Peyer's patch (tissue), 4 donors: ENCODE results near the gene COL13A1. TPM values are rescaled to one million over a fixed set of nuclear protein-coding genes. Genes with fewer than 3 reads are reported as not detected.

Experiments used
- DNase-seq, 3 donors: peaks; one replicate each; pipeline ENCODE4 v3.0.0-alpha.2; 2017 to 2019
- H3K27ac ChIP-seq, 4 donors: fragments of 200-600 bp; sonication (generic); one replicate each; pipeline ENCODE4 v1.5.1; 2016 to 2019
- H3K27me3 ChIP-seq, 2 donors: fragments of 200-600 bp; sonication (generic); one replicate each; pipeline ENCODE4 v1.5.1; 2019
- H3K36me3 ChIP-seq, 3 donors: fragments of 200-600 bp; sonication (generic); one replicate each; pipeline ENCODE4 v1.5.1; 2016 to 2019
- H3K4me1 ChIP-seq, 4 donors: fragments of 200-600 bp; sonication (generic); one replicate each; pipeline ENCODE4 v1.5.1; 2016 to 2019
- H3K4me3 ChIP-seq, 4 donors: fragments of 200-600 bp; sonication (generic); 1 replicate in 3 of 4; 2 replicates in 1 of 4; pipeline ENCODE4 v1.5.1; 2016 to 2019; ENCODE audit warnings: mild to moderate bottlenecking in 1 of 4
- H3K9me3 ChIP-seq, 4 donors: fragments of 200-600 bp; sonication (generic); one replicate each; pipeline ENCODE4 v1.5.1; 2016 to 2019; ENCODE audit warnings: mild to moderate bottlenecking in 1 of 4
- CTCF ChIP-seq, 6 experiments: fragments of 450-650 bp in 4 of 6; fragments of 200-600 bp in 2 of 6; sonication (generic) in 1 of 6; IDR thresholded peaks; one replicate each; pipeline ENCODE4 v1.5.1; 2017 to 2019; ENCODE audit warnings: antibody characterized with exemption in 6 of 6, mild to moderate bottlenecking in 3 of 6, moderate library complexity in 1 of 6
- POLR2A ChIP-seq, 2 donors: fragments of 450-650 bp; IDR thresholded peaks; one replicate each; pipeline ENCODE4 v1.5.1; 2017; ENCODE audit warnings: antibody characterized with exemption in 2 of 2, mild to moderate bottlenecking in 2 of 2, moderate library complexity in 2 of 2
- total RNA-seq, 4 donors: library from RNA; depleted of rRNA; stranded (reverse); fragments of >200 nt; gene quantifications; one replicate each; pipeline ENCODE4 v1.1.0, GENCODE V29; 2016

Gene COL13A1
- total RNA-seq, 4 donors from 2014 or later, result 0.94 to 6.6 (median 3.9) TPM; not detected in 1

DNA sequence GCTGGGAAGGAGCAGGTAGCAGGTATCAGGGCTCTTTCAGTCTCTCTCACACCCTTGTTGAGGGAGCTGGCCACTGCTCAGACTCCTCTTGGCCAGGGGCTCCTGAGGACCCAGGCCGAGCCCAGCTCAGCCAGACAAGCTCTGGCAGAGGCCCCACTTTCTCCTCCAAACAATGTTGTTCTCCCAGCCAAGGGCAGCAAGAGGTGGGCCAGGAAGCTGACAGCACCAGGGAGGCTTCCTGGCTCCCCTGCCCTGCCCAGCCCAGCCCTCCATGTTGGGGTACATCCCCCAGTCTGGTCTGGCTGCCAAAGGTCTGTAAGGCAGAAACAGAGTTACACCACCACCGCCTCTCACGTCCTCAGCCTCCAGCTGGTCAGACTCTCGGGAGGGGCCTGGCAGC is 33.9 kb upstream of the COL13A1 start:
- H3K4me3 ChIP-seq, result no peak overlapping the region
- H3K9me3 ChIP-seq, result no peaks in the 10 kb centered on the region
- DNase-seq, result no peak
- H3K36me3 ChIP-seq, result no peaks in the 10 kb centered on the region
- H3K4me1 ChIP-seq, result no peaks in the 10 kb centered on the region
- no peaks in the 10 kb centered on the region for H3K27me3 ChIP-seq
- TF ChIP-seq POLR2A (IDR thresholded peaks at IDR 0.05) (no peak), CTCF (IDR thresholded peaks at IDR 0.05) (no peak)
- H3K27ac ChIP-seq, result no peak overlapping the region

DNA sequence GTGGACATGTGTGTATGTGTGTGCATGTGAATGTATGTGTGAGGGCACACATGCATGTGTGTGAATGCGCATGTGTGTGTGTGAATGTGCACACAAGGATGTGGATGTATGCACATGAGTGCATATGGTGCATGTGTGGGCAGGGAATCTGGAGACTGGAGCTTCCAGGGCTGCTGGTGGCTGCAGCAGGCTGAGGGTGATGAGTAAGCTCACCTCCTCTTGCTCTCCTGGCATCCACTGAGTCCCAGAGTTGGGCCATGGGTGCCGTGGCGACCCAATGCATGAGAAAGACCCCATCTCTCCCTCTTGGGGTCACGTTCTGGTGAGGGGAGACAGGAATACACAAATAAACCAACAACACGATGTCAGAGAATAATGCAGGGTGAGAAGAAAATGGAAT is 33.3 kb upstream of the COL13A1 start:
- Histone ChIP-seq H3K27ac (no peak overlapping the region), H3K4me1 (no peaks in the 10 kb centered on the region), H3K36me3 (no peaks in the 10 kb centered on the region), H3K4me3 (no peak overlapping the region), H3K9me3 (no peaks in the 10 kb centered on the region), H3K27me3 (no peaks in the 10 kb centered on the region)
- no peak for DNase-seq
- TF ChIP-seq POLR2A (IDR thresholded peaks at IDR 0.05) (no peak), CTCF (IDR thresholded peaks at IDR 0.05) (no peak)

DNA sequence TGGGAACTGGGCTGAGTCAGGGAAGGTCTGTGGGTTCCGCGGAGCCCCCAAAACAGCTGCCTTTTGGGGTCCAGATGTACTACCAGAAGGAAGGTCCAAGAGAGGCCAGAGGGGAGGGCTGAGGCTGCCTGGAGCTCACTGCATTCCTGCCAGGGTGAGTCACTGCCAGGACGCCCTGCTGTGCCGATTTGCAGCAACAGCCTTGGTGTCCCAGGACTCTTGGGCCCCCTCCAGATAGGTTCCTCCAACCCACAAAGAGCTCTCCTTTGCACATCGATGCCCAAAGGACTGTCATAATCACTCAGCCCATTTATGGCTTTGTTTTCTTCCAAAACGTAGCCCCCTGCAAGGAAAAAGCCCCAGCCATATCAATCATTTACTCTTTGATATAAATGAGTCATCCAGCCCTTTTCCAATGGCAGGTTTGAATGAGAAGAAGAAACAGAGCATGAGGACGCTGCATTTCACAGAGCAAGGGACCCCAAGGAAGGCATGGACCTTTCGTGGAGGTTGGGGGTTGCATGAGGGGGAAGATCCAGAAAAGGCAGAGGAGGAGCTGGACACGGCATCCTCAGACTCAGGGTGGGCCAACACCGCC is 32.2 kb upstream of the COL13A1 start:
- no peak for TF ChIP-seq POLR2A (IDR thresholded peaks at IDR 0.05)
- no peak for TF ChIP-seq CTCF (IDR thresholded peaks at IDR 0.05)
- Histone ChIP-seq H3K36me3 (no peaks in the 10 kb centered on the region), H3K9me3 (no peaks in the 10 kb centered on the region), H3K27me3 (no peaks in the 10 kb centered on the region), H3K4me1 (no peaks in the 10 kb centered on the region), H3K27ac (no peak overlapping the region), H3K4me3 (no peak overlapping the region)
- peak in 1 of 3 donors; percentile 17 for DNase-seq

GRCh38 chr10:69772933-69773704 is 28.6 kb upstream of the COL13A1 start:
- Histone ChIP-seq H3K9me3 (no peaks in the 10 kb centered on the region), H3K4me3 (no peak overlapping the region), H3K36me3 (no peaks in the 10 kb centered on the region), H3K27ac (no peak overlapping the region), H3K4me1 (no peaks in the 10 kb centered on the region), H3K27me3 (no peaks in the 10 kb centered on the region)
- TF ChIP-seq CTCF (IDR thresholded peaks at IDR 0.05) (no peak), POLR2A (IDR thresholded peaks at IDR 0.05) (no peak)
- DNase-seq, result no peak

DNA sequence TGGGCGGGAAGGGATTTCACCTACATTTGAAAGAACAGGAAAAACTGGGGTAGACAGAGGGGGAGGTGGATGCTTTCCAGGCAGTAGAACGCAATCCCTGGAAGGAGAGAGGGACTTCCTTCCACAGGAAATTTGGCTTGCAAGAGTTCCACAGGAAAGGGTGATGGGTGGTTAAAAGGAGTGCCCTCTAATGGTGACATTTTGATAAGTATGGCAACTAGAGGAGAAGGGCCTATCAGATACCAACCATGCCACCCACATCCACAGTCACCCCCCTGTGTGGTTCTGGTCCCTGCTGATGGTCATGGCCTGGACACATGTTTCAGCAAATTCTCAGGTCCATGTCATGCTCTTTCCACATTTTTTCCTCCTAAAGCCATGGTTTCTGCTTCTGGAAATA is 27.1 kb upstream of the COL13A1 start:
- no peak overlapping the region for H3K27ac ChIP-seq
- H3K4me1 ChIP-seq, result no peaks in the 10 kb centered on the region
- H3K27me3 ChIP-seq, result no peaks in the 10 kb centered on the region
- H3K4me3 ChIP-seq, result no peak overlapping the region
- H3K9me3 ChIP-seq, result no peaks in the 10 kb centered on the region
- H3K36me3 ChIP-seq, result no peaks in the 10 kb centered on the region
- no peak for DNase-seq
- TF ChIP-seq CTCF (IDR thresholded peaks at IDR 0.05), result no peak
- no peak for TF ChIP-seq POLR2A (IDR thresholded peaks at IDR 0.05)
